Measurements from ENCODE around the gene PHF21A.

- TF ChIP-seq CTCF (conservative IDR thresholded peaks at IDR 0.05; ENCODE audit: low read length) (no peak), EZH2phosphoT487 (IDR thresholded peaks at IDR 0.05; ENCODE audit: borderline replicate concordance, low read depth, low read length) (no peak)
Observed at GRCh38 chr11:45928535-45929215, 192.6 kb downstream of the PHF21A start.
